Loucy (cell line): ENCODE measurements around the gene CCDC107.
A peak's percentile ranks its signal among the peaks of the same experiment; 100 is the strongest.

Source experiments
- H2AFZ ChIP-seq: fragments of 200-600 bp; sonication (generic); 2 replicates; pipeline ENCODE4 v1.6.0; 2016; ENCODE audit warnings: antibody characterized with exemption, mild to moderate bottlenecking, low read length, moderate library complexity
- H3F3A ChIP-seq: fragments of 200-600 bp; 2 replicates; pipeline ENCODE4 v1.6.0; 2016; ENCODE audit warnings: antibody characterized with exemption, low read depth, mild to moderate bottlenecking
- H3K27me3 ChIP-seq: fragments of 200-600 bp; sonication (generic); 2 replicates; pipeline ENCODE4 v1.6.1; 2014; ENCODE audit warnings: low read length, mild to moderate bottlenecking; ENCODE audit not compliant: insufficient read depth, poor library complexity, severe bottlenecking
- H3K36me3 ChIP-seq: fragments of 200-600 bp; sonication (generic); 2 replicates; pipeline ENCODE4 v1.6.1; 2016; ENCODE audit warnings: low read length; ENCODE audit not compliant: insufficient read depth
- H3K4me1 ChIP-seq: fragments of 200-600 bp; sonication (generic); 2 replicates; pipeline ENCODE4 v1.5.1; 2014; ENCODE audit warnings: low read length, mild to moderate bottlenecking; ENCODE audit not compliant: insufficient read depth, poor library complexity, severe bottlenecking
- H3K4me2 ChIP-seq: fragments of 200-600 bp; sonication (generic); 2 replicates; pipeline ENCODE4 v1.6.0; 2014; ENCODE audit warnings: antibody characterized with exemption, low read length, low read depth, mild to moderate bottlenecking; ENCODE audit not compliant: poor library complexity, severe bottlenecking
- H3K4me3 ChIP-seq: fragments of 200-600 bp; sonication (generic); 2 replicates; pipeline ENCODE4 v1.5.1; 2014; ENCODE audit warnings: low read length, mild to moderate bottlenecking, mixed read lengths; ENCODE audit not compliant: poor library complexity, severe bottlenecking
- H3K79me2 ChIP-seq: fragments of 200-600 bp; sonication (generic); 2 replicates; pipeline ENCODE4 v1.6.1; 2014; ENCODE audit warnings: low read length; ENCODE audit not compliant: insufficient read depth
- H3K9ac ChIP-seq: fragments of 200-600 bp; sonication (generic); 2 replicates; pipeline ENCODE4 v1.6.0; 2014; ENCODE audit warnings: mild to moderate bottlenecking, low read depth, low read length, moderate library complexity; ENCODE audit not compliant: poor library complexity, severe bottlenecking
- H3K9me2 ChIP-seq: fragments of 200-600 bp; sonication (generic); replicated peaks from 2 replicates; pipeline ENCODE4 v1.6.1; 2016; ENCODE audit warnings: low read depth, low read length, mixed read lengths
- H3K9me3 ChIP-seq: fragments of 200-600 bp; sonication (generic); 2 replicates; pipeline ENCODE4 v1.6.1; 2014; ENCODE audit warnings: mild to moderate bottlenecking, antibody characterized with exemption, low read length, low read depth; ENCODE audit not compliant: insufficient read depth
- H4K20me1 ChIP-seq: fragments of 200-600 bp; sonication (generic); 2 replicates; pipeline ENCODE4 v1.6.0; 2014; ENCODE audit warnings: antibody characterized with exemption, low read length, mild to moderate bottlenecking; ENCODE audit not compliant: insufficient read depth, poor library complexity, severe bottlenecking
- EZH2phosphoT487 ChIP-seq: fragments of 200-600 bp; IDR thresholded peaks from 2 replicates; pipeline ENCODE4 v1.6.1; 2018; ENCODE audit warnings: antibody characterized with exemption, mild to moderate bottlenecking, moderate library complexity, borderline replicate concordance
- TF ChIP-seq, protein P1 (sequence below): fragments of 200-600 bp; sonication (generic); conservative IDR thresholded peaks from 2 replicates; pipeline ENCODE4 v1.5.1; 2014; ENCODE audit warnings: mild to moderate bottlenecking, antibody characterized with exemption, low read length

The CCDC107 gene

GRCh38 chr9:35690294-35690613, 32.2 kb downstream of the CCDC107 start:
- no peaks in the 10 kb centered on the region for H3K36me3 ChIP-seq
- peak overlapping the region; percentile 63 for H3K4me2 ChIP-seq
- TF ChIP-seq EZH2phosphoT487, result no peak
- TF ChIP-seq, protein P1, sequence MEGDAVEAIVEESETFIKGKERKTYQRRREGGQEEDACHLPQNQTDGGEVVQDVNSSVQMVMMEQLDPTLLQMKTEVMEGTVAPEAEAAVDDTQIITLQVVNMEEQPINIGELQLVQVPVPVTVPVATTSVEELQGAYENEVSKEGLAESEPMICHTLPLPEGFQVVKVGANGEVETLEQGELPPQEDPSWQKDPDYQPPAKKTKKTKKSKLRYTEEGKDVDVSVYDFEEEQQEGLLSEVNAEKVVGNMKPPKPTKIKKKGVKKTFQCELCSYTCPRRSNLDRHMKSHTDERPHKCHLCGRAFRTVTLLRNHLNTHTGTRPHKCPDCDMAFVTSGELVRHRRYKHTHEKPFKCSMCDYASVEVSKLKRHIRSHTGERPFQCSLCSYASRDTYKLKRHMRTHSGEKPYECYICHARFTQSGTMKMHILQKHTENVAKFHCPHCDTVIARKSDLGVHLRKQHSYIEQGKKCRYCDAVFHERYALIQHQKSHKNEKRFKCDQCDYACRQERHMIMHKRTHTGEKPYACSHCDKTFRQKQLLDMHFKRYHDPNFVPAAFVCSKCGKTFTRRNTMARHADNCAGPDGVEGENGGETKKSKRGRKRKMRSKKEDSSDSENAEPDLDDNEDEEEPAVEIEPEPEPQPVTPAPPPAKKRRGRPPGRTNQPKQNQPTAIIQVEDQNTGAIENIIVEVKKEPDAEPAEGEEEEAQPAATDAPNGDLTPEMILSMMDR, result no peak
- peak overlapping the region; percentile 88 for H3K4me3 ChIP-seq
- H3K9me2 ChIP-seq, result no peaks in the 10 kb centered on the region
- H3K27me3 ChIP-seq, result no peaks in the 10 kb centered on the region
- no peaks in the 10 kb centered on the region for H3F3A ChIP-seq
- peaks cover 8% of the 10 kb centered on the region for H3K4me1 ChIP-seq
- no peaks in the 10 kb centered on the region for H3K79me2 ChIP-seq
- H3K9ac ChIP-seq, result peak overlapping the region; percentile 91
- peak overlapping the region; percentile 98; the same call in 1 of the 2 replicates for H2AFZ ChIP-seq
- H3K9me3 ChIP-seq, result no peaks in the 10 kb centered on the region
- H4K20me1 ChIP-seq, result no peaks in the 10 kb centered on the region

DNA sequence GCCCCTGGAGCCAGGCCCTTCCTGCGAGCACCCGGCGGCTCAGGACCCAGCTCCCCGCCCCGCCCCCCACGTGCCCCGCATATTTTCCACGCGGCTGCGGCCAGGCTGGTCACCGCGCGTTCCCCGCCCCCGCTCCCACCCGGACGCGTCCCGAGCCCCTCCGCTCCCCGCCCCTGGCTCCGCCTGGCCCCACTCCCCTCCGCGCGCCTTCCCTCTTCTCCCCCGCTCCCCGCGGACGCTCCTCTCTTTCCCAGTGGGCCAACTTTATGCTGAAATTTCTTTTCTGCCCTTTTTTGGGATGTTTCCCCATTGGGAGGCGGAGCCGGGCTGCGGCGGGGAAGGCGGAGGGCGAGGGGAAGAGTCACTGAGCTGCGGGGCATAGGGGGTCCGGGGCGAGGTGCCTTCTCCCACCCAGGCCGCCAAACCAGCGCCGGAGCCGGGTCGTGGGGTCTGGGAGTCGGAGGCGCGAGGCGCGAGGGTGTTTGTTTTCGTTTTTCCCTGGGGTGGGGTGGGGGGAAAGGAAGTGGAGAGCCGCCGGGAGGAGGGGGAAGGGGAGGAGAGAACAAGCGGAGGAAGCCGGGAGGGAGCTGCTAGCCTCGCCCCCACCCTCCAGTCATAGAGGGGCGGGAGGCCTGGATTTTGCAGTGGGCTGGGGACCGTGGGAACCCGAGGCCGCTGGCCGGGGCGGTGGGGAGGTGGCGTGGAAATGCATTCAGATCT, 32.7 kb downstream of the CCDC107 start:
- peak overlapping the region; percentile 88 for H3K4me3 ChIP-seq
- H3K4me1 ChIP-seq, result peaks cover 8% of the 10 kb centered on the region
- no peaks in the 10 kb centered on the region for H3K27me3 ChIP-seq
- TF ChIP-seq, protein P1, result no peak
- TF ChIP-seq EZH2phosphoT487, result no peak
- peak overlapping the region; percentile 98 for H2AFZ ChIP-seq
- peak overlapping the region; percentile 63 for H3K4me2 ChIP-seq
- no peaks in the 10 kb centered on the region for H3K9me2 ChIP-seq
- no peaks in the 10 kb centered on the region for H3F3A ChIP-seq
- H4K20me1 ChIP-seq, result no peaks in the 10 kb centered on the region
- no peaks in the 10 kb centered on the region for H3K9me3 ChIP-seq
- peaks cover 1% of the 10 kb centered on the region; the same call in 1 of the 2 replicates for H3K36me3 ChIP-seq
- peak overlapping the region; percentile 91 for H3K9ac ChIP-seq
- no peaks in the 10 kb centered on the region for H3K79me2 ChIP-seq

GRCh38 chr9:35691334-35691650, 33.2 kb downstream of the CCDC107 start:
- H3K79me2 ChIP-seq, result no peaks in the 10 kb centered on the region
- no peaks in the 10 kb centered on the region for H3F3A ChIP-seq
- peak overlapping the region; percentile 88 for H3K4me3 ChIP-seq
- peaks cover 8% of the 10 kb centered on the region for H3K4me1 ChIP-seq
- no peaks in the 10 kb centered on the region for H4K20me1 ChIP-seq
- no peaks in the 10 kb centered on the region for H3K9me3 ChIP-seq
- H3K27me3 ChIP-seq, result no peaks in the 10 kb centered on the region
- no peaks in the 10 kb centered on the region for H3K9me2 ChIP-seq
- H2AFZ ChIP-seq, result peak overlapping the region; percentile 98
- TF ChIP-seq, protein P1, result no peak
- peaks cover 5% of the 10 kb centered on the region; the same call in 1 of the 2 replicates for H3K36me3 ChIP-seq
- H3K9ac ChIP-seq, result peak overlapping the region; percentile 91
- H3K4me2 ChIP-seq, result peak overlapping the region; percentile 63
